Measurements from ENCODE around the gene RFLNA.

GRCh38 chr12:124304314-124304790 lies 9.5 kb downstream of the RFLNA start:
- TF ChIP-seq CTCF (IDR thresholded peaks at IDR 0.05; ENCODE audit: low read depth, low read length) = no peak
- no peak for TF ChIP-seq EZH2phosphoT487 (IDR thresholded peaks at IDR 0.05; ENCODE audit: low read depth)
